MM.1S (cell line): ENCODE measurements around the gene RANBP9.

Experiments
- DNase-seq: peaks from one replicate; pipeline ENCODE4 v3.0.0-alpha.2; 2015
- H2AFZ ChIP-seq: fragments of 300-600 bp; sonication (generic); 2 replicates; pipeline ENCODE4 v1.6.0; 2016; ENCODE audit warnings: antibody characterized with exemption, low read length
- H3F3A ChIP-seq: fragments of 300-600 bp; sonication (generic); 2 replicates; pipeline ENCODE4 v1.6.1; 2016; ENCODE audit warnings: mild to moderate bottlenecking, antibody characterized with exemption, low read length, moderate library complexity, mixed read lengths; ENCODE audit not compliant: insufficient read depth
- H3K27ac ChIP-seq: fragments of 300-600 bp; sonication (generic); 2 replicates; pipeline ENCODE4 v1.5.1; 2016; ENCODE audit warnings: mild to moderate bottlenecking, low read length
- H3K27me3 ChIP-seq: fragments of 300-600 bp; sonication (generic); replicated peaks from 2 replicates; pipeline ENCODE4 v1.6.0; 2016; ENCODE audit warnings: low read length; ENCODE audit not compliant: insufficient read depth
- H3K36me3 ChIP-seq: fragments of 300-600 bp; sonication (generic); replicated peaks from 2 replicates; pipeline ENCODE4 v1.6.1; 2016; ENCODE audit warnings: mild to moderate bottlenecking, low read length, mixed read lengths; ENCODE audit not compliant: insufficient read depth
- H3K4me1 ChIP-seq: fragments of 300-600 bp; sonication (generic); 2 replicates; pipeline ENCODE4 v1.6.1; 2016; ENCODE audit warnings: low read length, mixed read lengths
- H3K4me2 ChIP-seq: fragments of 300-600 bp; sonication (generic); 2 replicates; pipeline ENCODE4 v1.6.0; 2016; ENCODE audit warnings: low read depth, low read length
- H3K4me3 ChIP-seq: fragments of 300-600 bp; sonication (generic); 2 replicates; pipeline ENCODE4 v1.5.1; 2016; ENCODE audit warnings: low read length, mixed read lengths
- H3K79me2 ChIP-seq: fragments of 300-600 bp; sonication (generic); 2 replicates; pipeline ENCODE4 v1.6.1; 2016; ENCODE audit warnings: mixed run types, low read length, mixed read lengths
- H3K9ac ChIP-seq: fragments of 300-600 bp; sonication (generic); 2 replicates; pipeline ENCODE4 v1.6.1; 2016; ENCODE audit warnings: low read length, mixed read lengths
- H3K9me2 ChIP-seq: fragments of 300-600 bp; sonication (generic); replicated peaks from 2 replicates; pipeline ENCODE4 v1.6.1; 2016; ENCODE audit warnings: mild to moderate bottlenecking, low read length, mixed read lengths; ENCODE audit not compliant: insufficient read depth
- H3K9me3 ChIP-seq: fragments of 300-600 bp; sonication (generic); replicated peaks from 2 replicates; pipeline ENCODE4 v1.6.1; 2016; ENCODE audit warnings: mild to moderate bottlenecking, low read length, mixed read lengths; ENCODE audit not compliant: insufficient read depth
- H4K20me1 ChIP-seq: fragments of 300-600 bp; sonication (generic); 2 replicates; pipeline ENCODE4 v1.6.1; 2016; ENCODE audit warnings: mild to moderate bottlenecking, low read length, moderate library complexity, mixed read lengths; ENCODE audit not compliant: insufficient read depth
- CTCF ChIP-seq: fragments of 300-600 bp; sonication (generic); IDR thresholded peaks from 2 replicates; pipeline ENCODE4 v1.5.1; 2016; ENCODE audit warnings: antibody characterized with exemption, low read length, mixed read lengths
- EZH2 ChIP-seq: fragments of 300-600 bp; sonication (generic); optimal IDR thresholded peaks from 2 replicates; pipeline ENCODE3; 2017; ENCODE audit warnings: low read depth, mild to moderate bottlenecking, antibody characterized with exemption, low read length, mixed read lengths
- EZH2phosphoT487 ChIP-seq: fragments of 300-600 bp; sonication (generic); IDR thresholded peaks from 2 replicates; pipeline ENCODE4 v1.6.1; 2018; ENCODE audit warnings: antibody characterized with exemption, low read length

Gene RANBP9

GRCh38 chr6:13605634-13606033 is 106.0 kb downstream of the RANBP9 start:
- TF ChIP-seq EZH2phosphoT487 (no peak), EZH2 (no peak), CTCF (no peak)
- H3K4me3 ChIP-seq: no peak overlapping the region
- DNase-seq: no peak
- no peak overlapping the region for H3K9ac ChIP-seq
- no peaks in the 10 kb centered on the region for H3K36me3 ChIP-seq
- no peak overlapping the region for H3K4me2 ChIP-seq
- H3F3A ChIP-seq: peaks cover 2% of the 10 kb centered on the region; the same call in 1 of the 2 replicates
- peaks cover 5% of the 10 kb centered on the region for H3K4me1 ChIP-seq
- H3K79me2 ChIP-seq: no peaks in the 10 kb centered on the region
- H4K20me1 ChIP-seq: no peaks in the 10 kb centered on the region
- H3K9me3 ChIP-seq: no peaks in the 10 kb centered on the region
- no peak overlapping the region for H3K27ac ChIP-seq
- no peak overlapping the region for H2AFZ ChIP-seq
- H3K9me2 ChIP-seq: no peaks in the 10 kb centered on the region
- H3K27me3 ChIP-seq: no peaks in the 10 kb centered on the region

- Histone ChIP-seq H3K36me3 (no peaks in the 10 kb centered on the region), H4K20me1 (no peaks in the 10 kb centered on the region), H2AFZ (no peak overlapping the region), H3K79me2 (no peaks in the 10 kb centered on the region), H3K4me1 (no peaks in the 10 kb centered on the region), H3F3A (no peaks in the 10 kb centered on the region), H3K9ac (no peak overlapping the region), H3K27ac (no peak overlapping the region), H3K9me3 (no peaks in the 10 kb centered on the region), H3K9me2 (no peaks in the 10 kb centered on the region), H3K27me3 (no peaks in the 10 kb centered on the region), H3K4me3 (no peak overlapping the region), H3K4me2 (no peak overlapping the region)
- no peak for TF ChIP-seq CTCF
- no peak for DNase-seq
Measured at GRCh38 chr6:13604546-13605416, 106.9 kb downstream of the RANBP9 start.

GRCh38 chr6:13604135-13604534 is 107.5 kb downstream of the RANBP9 start:
- Histone ChIP-seq H3K9me3 (no peaks in the 10 kb centered on the region), H3K27ac (no peak overlapping the region), H3F3A (no peaks in the 10 kb centered on the region), H3K4me2 (no peak overlapping the region), H3K79me2 (no peaks in the 10 kb centered on the region), H3K4me1 (no peaks in the 10 kb centered on the region), H3K4me3 (no peak overlapping the region), H2AFZ (no peak overlapping the region), H3K27me3 (no peaks in the 10 kb centered on the region), H3K36me3 (no peaks in the 10 kb centered on the region), H4K20me1 (no peaks in the 10 kb centered on the region), H3K9me2 (no peaks in the 10 kb centered on the region), H3K9ac (no peak overlapping the region)
- no peak for DNase-seq
- TF ChIP-seq EZH2 (no peak), CTCF (no peak), EZH2phosphoT487 (no peak)
